ENCODE results near the gene MXD4.

The MXD4 gene, protein sequence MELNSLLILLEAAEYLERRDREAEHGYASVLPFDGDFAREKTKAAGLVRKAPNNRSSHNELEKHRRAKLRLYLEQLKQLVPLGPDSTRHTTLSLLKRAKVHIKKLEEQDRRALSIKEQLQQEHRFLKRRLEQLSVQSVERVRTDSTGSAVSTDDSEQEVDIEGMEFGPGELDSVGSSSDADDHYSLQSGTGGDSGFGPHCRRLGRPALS

DNA sequence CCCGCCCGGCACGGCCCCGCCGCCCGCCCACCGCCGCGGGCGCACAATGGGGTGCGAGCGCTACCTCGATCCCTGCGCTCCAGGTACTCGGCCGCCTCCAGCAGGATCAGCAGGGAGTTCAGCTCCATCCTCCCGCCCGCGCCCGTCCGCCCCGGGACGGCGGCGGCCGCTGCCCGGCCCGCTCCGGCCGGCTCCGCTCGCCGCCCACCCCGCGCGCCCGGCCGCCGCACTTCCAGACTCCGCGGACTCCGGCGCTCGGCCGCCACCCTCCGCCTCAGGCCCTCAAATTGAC, at the start of gene MXD4:
TSS of gene MXD4 (minus strand) at position 257 of the 292 bp plus-strand sequence. CDS start at position 128, 129 bp downstream.
- no peak for DNase-seq (ENCODE audit: low spot score)

DNA sequence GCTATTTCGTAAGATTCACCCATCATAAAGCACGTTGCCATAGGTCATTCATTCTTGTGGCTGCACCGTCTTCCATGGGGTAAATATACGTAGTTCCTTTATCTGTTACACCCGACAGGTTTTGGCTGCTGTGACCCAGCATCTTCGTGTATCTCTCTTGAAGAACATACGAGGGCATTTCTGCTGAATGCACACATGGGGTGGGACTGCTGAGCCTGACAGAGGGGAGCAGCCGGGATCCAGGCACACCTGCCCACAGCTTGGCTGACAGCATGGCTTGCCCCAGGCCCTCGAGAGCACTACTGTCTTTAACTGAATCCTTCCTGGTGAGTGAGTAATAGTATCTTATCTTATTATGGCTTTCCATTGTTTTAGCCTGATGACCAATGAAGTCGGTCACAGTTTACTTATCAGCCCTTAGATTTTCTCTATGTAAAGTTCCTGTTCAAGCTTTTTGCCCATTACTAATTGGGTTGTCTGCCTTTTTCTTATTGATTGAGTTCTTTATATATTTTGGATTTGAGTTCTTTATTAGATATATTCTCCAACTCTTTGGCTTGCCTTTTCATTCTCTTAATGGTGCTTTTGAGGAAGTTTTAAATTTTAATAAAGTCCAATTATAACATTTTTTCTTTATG, 45.0 kb upstream of the MXD4 start:
- no peak for DNase-seq (ENCODE audit: low spot score)

GRCh38 chr4:2305766-2306501, 44.0 kb upstream of the MXD4 start:
- DNase-seq (ENCODE audit: low spot score), result no peak

DNA sequence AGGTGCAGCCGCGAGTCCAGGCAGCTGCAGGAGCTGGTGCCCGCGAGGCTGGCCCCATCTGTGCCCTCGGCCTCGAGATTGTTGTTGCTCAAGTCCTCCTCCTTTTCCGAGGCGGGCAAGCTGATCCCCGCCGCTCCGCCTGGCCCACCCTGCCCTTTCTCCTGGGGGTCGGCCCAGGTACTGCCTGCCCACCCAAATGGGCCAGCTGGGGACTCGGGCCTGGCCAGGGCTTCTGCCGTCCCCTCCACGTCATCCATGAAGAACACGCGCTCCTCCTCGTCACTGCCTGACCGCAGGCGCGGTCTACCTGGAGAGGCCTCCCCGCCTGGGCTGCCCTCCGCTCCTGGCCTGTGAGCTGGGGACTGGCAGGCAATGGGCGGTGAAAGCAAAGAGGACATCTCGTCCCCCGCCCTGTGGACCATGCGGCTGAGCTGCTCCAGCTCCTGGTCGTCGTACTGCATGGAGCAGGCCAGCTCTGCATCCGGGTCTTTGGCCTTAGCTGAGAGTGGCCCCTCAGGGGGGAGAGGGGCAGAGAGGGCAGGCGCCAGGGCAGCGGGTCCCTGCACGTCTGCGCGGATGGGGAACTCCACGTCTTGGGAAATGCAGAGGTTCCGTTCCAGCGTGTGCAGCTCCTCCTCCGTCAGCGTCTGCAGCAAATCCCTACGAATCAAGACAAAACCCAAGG, 43.1 kb upstream of the MXD4 start:
- DNase-seq (ENCODE audit: low spot score), result no peak

DNA sequence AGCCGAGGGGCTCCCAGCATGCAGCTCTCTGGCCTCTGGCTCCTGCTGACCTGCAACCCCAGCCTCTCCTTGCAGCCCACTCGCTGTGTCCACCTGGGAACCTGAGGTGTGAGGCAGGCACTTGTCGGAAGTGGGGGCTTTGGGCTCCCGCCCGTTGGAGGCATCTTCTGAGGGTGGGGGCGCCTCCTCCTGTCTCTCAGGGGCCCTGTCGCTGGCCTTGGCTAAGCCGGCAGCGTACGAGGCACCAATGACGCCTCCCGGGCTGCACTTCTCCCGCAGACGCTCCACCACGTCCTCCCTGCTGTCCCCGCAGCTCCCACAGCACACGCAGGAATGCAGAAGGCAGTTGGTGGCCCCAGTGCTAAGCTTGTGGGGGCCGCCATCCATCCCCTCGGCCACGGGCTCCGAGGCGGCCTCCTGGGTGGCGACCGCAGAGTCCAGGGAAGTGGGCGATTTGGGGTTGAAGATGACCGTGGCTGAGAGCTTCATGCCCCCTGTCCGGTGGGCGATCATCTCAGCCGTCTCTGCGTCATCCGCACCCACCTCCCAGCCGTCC, 42.5 kb upstream of the MXD4 start:
- no peak for DNase-seq (ENCODE audit: low spot score)

DNA sequence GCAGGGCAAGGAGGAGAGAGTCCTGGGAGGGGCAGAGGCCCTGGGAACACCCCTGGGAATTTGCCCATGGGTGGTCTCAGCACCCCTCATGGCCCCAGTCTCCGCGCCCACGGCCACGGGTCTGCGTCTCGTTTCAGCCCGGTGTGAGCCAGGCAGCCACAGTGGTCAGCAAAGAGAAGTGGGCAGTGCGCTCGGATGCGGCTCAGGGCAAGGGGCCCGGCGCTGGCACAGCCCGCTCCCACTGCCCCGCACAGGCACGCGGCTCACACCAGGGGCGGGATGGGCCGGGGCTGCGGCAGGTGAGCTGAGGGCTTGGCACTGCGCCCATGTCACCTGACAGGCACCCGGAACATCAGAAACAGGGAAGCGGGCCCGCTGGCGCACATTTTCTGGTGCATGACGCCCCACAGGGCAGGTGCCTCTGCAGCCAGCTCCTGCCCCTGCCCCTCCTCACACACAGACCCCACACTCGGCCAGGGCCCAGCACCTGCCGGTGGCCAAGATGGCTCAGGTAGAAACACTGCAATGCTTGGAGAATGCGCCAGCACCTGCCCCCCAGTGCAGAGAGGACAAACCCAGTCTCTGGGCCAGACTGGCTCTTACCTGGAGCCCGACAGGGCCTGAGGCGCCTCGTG, 41.9 kb upstream of the MXD4 start:
- no peak for DNase-seq (ENCODE audit: low spot score)

GRCh38 chr4:2303121-2303685, 41.3 kb upstream of the MXD4 start:
- no peak for DNase-seq (ENCODE audit: low spot score)

- DNase-seq (ENCODE audit: low spot score), result no peak
Measured at GRCh38 chr4:2302387-2303119, 40.6 kb upstream of the MXD4 start.

DNA sequence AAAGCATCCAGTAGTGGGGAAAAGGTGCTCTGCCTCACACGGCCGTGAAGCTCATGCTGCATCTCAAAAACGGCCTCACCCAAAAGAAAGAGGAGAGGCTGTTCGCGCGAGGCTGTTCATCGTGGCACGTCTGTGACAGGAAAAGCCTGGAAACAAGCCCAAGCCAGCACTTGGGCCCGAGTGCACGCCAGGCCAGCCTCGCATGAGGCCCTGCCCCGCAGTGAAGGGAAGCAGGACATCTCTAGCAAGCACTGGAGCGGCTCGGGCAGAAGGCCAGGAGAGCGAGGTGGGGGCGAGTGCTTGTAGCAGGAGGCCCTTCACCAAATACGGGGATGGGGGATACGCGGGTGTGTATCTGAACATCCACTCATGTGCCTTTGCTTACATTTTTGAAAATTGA, 39.9 kb upstream of the MXD4 start:
- no peak for DNase-seq (ENCODE audit: low spot score)

DNA sequence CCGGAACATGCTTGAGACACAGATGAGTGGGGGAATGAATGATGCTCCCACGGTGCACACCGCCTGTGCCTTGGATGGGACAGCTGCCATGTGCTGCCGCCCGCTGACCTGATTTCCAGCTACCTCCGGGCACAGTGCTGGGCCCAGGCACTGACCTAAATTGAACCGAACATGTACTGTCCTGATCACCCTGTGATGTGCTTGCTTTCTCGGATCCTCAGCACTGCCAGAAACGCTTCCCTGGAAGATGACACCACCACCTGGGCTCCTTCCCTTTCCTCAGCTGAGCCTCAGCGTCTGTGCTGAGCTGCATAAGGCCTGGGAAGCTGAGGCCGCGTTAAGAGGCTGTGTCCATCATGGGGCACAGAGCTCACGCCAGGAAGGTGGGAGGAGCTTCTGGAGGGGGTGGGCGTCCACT, 39.3 kb upstream of the MXD4 start:
- DNase-seq (ENCODE audit: low spot score), result no peak

DNA sequence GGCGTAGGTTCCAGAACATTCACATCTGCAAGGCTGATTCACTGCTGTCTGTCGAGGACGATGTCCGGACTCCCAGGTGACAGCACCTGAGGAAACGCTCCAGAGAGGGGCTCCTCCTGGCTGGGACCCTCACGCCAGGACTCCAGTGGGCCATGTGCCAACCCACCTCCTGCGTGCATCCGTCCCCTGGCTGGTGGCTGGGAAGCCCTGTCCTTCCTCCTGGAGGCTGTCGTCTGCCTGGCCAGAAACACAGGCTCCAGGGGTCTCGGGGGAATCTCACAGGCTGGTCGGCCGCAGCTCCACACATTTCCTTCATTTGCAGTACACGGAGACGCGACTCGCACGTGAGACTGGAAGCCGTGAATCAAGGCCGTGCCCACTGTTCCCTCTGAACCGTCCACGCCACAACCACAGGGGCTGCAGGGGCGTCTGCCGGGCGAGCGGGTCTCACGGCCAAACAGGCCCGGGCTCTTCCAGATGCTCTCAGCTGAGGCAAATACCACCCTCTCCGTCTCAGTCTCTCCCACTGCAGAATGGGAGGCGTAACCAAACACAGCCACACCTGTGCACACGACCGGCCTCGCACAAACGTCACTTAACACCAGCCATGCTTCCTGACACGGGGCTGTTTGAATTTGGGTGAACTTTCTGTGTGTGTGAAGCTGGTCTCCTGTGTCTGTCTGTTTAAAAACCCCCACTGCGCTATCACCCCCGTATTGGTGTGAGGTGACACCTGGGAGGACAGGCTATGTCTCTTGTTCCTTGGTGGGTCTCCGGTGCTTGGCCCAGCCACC, 38.7 kb upstream of the MXD4 start:
- DNase-seq (ENCODE audit: low spot score), result no peak

GRCh38 chr4:2299794-2300193, 37.9 kb upstream of the MXD4 start:
- DNase-seq (ENCODE audit: low spot score), result no peak

- DNase-seq (ENCODE audit: low spot score), result no peak
Measured at GRCh38 chr4:2298532-2298991, 36.7 kb upstream of the MXD4 start.

DNA sequence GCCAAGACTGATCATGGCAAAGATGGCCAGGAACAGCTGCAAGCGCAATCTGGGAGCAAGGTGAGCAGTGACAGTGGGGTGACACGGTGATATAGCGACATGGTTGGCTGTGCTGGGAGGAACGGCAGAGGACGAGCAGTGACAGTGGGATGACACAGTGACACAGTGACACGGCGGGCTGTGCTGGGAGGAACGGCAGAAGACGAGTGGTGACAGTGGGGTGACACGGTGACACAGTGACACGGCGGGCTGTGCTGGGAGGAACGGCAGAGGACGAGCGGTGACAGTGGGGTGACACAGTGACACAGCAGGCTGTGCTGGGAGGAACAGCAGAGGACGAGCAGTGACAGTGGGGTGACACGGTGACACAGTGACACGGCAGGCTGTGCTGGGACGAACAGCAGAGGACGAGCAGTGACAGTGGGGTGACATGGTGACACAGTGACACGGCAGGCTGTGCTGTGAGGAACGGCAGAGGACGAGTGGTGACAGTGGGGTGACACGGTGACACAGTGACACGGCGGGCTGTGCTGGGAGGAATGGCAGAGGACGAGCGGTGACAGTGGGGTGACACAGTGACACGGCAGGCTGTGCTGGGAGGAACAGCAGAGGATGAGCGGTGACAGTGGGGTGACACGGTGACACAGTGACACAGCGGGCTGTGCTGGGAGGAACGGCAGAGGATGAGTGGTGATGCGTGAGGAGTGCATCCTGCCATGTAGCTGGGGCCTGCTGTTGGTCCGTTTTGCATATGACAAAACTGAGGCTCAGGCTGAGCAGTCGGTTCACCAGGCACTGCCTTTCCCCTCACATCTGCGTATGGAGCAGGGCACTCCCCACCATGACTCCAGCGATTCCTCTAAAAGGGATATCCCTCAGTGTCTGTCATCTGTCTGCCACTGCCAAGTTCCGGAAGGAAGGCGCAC, 36.0 kb upstream of the MXD4 start:
- no peak for DNase-seq (ENCODE audit: low spot score)

DNA sequence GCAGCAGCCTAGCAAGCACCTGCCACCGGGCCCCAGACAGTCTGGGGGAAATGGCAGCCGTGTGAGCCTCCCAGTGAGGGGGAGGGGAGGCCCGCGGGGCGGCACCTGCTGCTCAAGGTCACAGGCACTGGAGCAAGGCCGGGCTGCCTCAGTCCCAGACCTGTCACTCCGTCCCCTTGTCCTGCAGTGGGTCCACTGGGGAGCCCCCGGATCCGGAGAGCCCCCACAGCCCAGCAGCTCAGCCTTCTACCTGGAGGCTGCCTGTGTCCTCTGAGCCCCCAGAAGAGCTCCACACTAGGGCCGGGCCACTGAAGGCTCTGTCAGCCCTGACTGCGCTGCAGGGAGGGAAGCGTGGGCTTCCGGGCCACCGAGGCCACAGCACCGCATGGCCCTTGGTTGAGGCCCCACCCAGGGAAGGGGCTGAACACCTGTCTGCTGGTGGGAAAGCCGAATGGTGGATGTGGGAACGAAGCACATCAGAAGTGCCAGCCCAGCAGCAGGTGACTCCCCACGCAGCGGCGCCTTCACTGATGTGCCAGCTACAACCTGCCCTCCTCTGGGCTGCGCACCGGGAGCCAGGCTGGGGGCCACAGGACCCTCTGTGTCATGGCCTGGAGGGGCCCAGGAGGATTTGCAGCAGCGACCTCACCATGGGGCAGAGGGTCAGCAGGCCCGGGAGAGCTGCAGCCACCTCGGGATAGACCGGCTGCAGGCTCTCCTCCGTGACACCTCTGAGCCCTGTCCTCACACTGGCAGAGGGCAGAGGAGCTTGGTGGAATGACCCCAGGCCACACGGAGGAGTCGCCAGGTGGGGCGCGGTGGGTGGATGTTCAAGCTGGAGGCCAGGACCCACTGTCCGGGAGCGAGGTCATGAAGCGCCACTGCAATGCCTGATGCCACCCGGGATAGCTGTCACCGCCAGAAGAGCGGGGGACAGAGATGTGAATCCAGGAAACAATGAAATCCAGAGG, 35.0 kb upstream of the MXD4 start:
- DNase-seq (ENCODE audit: low spot score), result no peak

DNA sequence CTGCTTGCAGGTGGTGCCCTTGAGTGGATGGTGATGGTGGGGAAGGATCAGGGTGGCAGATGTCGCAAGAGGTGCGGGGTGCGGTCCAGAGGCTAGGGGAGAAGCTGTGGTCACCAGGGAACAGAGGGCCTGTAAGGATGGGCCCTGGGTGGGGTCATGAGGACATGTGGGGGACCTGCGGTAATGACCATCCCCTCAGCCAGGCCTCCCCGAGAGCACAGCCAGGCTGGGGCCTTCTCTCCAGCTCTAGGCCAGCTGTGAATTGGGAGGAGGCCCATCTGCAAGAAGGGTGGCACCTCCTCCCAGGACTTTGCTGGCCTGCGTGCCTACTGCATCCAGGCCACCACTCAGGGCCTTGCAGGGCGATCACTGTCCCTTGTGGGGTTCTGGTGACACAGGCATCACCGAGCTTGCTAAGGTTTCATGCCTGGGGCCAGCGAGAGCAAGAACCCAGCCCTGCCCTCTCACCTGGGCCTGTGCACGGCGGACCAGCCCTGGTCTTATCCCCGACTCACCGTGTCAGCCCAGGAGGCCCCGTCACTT, 34.1 kb upstream of the MXD4 start:
- DNase-seq (ENCODE audit: low spot score), result no peak

- no peak for DNase-seq (ENCODE audit: low spot score)
Measured at GRCh38 chr4:2295500-2295899, 33.6 kb upstream of the MXD4 start.

Data from kidney tubule cell (primary cell).